ENCODE results near the gene FLII. TPM values are rescaled to one million over a fixed set of nuclear protein-coding genes. Genes with fewer than 3 reads are reported as not detected.

The FLII gene
- total and polyA plus RNA-seq, 2 of the 13 experiments (the other 11 are each of a cell fraction or from before 2014, with no cell fraction given), result 130 to 303 TPM

DNA sequence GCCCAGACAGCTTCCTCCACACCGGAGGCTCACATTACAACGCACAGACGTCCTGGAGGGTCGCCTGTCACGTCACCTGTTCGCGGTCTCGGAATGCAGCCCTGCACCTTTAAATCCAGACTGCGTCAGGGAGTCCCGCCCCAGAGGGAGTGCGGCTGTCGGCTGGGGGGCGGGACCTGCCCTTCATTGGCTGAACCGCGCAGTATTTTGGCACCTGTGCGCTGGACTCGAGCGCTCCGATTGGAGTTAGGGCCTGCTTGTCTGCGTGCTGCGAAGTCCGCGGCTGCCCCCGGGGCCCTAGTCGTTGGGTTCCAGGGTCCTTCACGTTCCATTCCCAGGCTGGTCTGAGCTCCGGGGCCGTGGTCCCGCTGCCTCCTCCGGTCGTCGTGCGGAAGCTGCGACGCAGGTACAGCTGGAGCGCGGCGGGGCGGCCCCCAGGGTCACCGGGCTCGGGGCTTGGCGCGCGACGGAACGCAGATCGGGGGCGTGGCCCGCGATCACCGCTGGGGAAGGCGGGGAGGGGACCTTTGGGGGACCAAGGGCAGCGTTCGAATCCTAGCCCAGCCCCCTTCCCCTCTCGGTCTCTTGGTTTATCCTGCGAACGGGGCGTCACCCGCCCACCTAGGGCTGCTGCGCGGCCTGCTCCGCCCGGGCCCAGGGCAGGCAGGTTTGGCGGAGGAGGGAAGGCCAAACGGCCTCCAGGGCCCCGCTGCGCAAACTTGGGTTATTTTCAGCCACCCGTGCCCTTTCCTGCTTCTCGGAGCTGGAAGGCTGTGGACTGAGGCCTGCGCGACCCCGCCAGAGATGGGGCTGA is 2.0 kb upstream of the FLII start, which contains the start of gene MIEF2 (continued):
- TF ChIP-seq SPEN (CRISPR knock-in tag; IDR thresholded peaks at IDR 0.05; ENCODE audit: low read depth) (peak; percentile 46), ZEB1 (IDR thresholded peaks at IDR 0.05; ENCODE audit: insufficient replicate concordance, low read depth) (peak; percentile 76), MAFG (CRISPR knock-in tag; IDR thresholded peaks at IDR 0.05) (no peak), NFYC (CRISPR knock-in tag; IDR thresholded peaks at IDR 0.05) (peak; percentile 97), ZNF678 (CRISPR knock-in tag; IDR thresholded peaks at IDR 0.05) (peak; percentile 35; the same call in 1 of the 2 replicates), ZNF17 (CRISPR knock-in tag; IDR thresholded peaks at IDR 0.05) (no peak), KAT7 (CRISPR knock-in tag; IDR thresholded peaks at IDR 0.05; ENCODE audit: borderline replicate concordance) (peak; percentile 53; the same call in 1 of the 2 replicates), HOXA7 (CRISPR knock-in tag; IDR thresholded peaks at IDR 0.05) (no peak), TEAD3 (CRISPR knock-in tag; optimal IDR thresholded peaks at IDR 0.05; ENCODE audit: borderline replicate concordance) (peak; percentile 96), XBP1 (CRISPR knock-in tag; IDR thresholded peaks at IDR 0.05) (no peak), ATRX (CRISPR knock-in tag; IDR thresholded peaks at IDR 0.05; ENCODE audit: borderline replicate concordance) (no peak), ZNF121 (CRISPR knock-in tag; IDR thresholded peaks at IDR 0.05) (0 out of 2 replicates have a peak, but pooled peaks have one; percentile 13), KMT2A (CRISPR knock-in tag; IDR thresholded peaks at IDR 0.05) (no peak; the same call in 1 of the 2 replicates), SYNCRIP (IDR thresholded peaks at IDR 0.05; ENCODE audit: insufficient read depth, low read depth, low read length) (no peak), SMYD3 (CRISPR knock-in tag; IDR thresholded peaks at IDR 0.05) (no peak), SUZ12 (IDR thresholded peaks at IDR 0.05; ENCODE audit: low read depth, low read length) (no peak), ZNF83 (CRISPR knock-in tag; IDR thresholded peaks at IDR 0.05; ENCODE audit: borderline replicate concordance) (peak; percentile 75), POLR2G (IDR thresholded peaks at IDR 0.05; ENCODE audit: low read depth, low read length) (peak; percentile 73)
- TF ChIP-seq, protein P1, sequence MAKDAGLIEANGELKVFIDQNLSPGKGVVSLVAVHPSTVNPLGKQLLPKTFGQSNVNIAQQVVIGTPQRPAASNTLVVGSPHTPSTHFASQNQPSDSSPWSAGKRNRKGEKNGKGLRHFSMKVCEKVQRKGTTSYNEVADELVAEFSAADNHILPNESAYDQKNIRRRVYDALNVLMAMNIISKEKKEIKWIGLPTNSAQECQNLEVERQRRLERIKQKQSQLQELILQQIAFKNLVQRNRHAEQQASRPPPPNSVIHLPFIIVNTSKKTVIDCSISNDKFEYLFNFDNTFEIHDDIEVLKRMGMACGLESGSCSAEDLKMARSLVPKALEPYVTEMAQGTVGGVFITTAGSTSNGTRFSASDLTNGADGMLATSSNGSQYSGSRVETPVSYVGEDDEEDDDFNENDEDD (CRISPR knock-in tag; IDR thresholded peaks at IDR 0.05; ENCODE audit: borderline replicate concordance), result no peak
- TF ChIP-seq, protein P2, sequence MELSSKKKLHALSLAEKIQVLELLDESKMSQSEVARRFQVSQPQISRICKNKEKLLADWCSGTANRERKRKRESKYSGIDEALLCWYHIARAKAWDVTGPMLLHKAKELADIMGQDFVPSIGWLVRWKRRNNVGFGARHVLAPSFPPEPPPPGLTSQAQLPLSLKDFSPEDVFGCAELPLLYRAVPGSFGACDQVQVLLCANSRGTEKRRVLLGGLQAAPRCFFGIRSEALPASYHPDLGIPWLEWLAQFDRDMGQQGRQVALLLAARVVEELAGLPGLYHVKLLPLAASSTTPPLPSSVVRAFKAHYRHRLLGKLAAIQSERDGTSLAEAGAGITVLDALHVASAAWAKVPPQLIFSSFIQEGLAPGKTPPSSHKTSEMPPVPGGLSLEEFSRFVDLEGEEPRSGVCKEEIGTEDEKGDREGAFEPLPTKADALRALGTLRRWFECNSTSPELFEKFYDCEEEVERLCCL (CRISPR knock-in tag; IDR thresholded peaks at IDR 0.05; ENCODE audit: borderline replicate concordance), result peak; percentile 79; the same call in 1 of the 2 replicates
- TF ChIP-seq, protein P3, sequence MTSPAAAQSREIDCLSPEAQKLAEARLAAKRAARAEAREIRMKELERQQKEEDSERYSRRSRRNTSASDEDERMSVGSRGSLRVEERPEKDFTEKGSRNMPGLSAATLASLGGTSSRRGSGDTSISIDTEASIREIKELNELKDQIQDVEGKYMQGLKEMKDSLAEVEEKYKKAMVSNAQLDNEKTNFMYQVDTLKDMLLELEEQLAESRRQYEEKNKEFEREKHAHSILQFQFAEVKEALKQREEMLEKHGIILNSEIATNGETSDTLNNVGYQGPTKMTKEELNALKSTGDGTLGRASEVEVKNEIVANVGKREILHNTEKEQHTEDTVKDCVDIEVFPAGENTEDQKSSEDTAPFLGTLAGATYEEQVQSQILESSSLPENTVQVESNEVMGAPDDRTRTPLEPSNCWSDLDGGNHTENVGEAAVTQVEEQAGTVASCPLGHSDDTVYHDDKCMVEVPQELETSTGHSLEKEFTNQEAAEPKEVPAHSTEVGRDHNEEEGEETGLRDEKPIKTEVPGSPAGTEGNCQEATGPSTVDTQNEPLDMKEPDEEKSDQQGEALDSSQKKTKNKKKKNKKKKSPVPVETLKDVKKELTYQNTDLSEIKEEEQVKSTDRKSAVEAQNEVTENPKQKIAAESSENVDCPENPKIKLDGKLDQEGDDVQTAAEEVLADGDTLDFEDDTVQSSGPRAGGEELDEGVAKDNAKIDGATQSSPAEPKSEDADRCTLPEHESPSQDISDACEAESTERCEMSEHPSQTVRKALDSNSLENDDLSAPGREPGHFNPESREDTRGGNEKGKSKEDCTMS (CRISPR knock-in tag; conservative IDR thresholded peaks at IDR 0.05), result no peak
- TF ChIP-seq, protein P4, sequence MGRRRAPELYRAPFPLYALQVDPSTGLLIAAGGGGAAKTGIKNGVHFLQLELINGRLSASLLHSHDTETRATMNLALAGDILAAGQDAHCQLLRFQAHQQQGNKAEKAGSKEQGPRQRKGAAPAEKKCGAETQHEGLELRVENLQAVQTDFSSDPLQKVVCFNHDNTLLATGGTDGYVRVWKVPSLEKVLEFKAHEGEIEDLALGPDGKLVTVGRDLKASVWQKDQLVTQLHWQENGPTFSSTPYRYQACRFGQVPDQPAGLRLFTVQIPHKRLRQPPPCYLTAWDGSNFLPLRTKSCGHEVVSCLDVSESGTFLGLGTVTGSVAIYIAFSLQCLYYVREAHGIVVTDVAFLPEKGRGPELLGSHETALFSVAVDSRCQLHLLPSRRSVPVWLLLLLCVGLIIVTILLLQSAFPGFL (CRISPR knock-in tag; IDR thresholded peaks at IDR 0.05), result no peak
- TF ChIP-seq, protein P5, sequence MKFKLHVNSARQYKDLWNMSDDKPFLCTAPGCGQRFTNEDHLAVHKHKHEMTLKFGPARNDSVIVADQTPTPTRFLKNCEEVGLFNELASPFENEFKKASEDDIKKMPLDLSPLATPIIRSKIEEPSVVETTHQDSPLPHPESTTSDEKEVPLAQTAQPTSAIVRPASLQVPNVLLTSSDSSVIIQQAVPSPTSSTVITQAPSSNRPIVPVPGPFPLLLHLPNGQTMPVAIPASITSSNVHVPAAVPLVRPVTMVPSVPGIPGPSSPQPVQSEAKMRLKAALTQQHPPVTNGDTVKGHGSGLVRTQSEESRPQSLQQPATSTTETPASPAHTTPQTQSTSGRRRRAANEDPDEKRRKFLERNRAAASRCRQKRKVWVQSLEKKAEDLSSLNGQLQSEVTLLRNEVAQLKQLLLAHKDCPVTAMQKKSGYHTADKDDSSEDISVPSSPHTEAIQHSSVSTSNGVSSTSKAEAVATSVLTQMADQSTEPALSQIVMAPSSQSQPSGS (CRISPR knock-in tag; IDR thresholded peaks at IDR 0.05), result no peak

All from HepG2 (cell line).